ENCODE results near the gene SNAPC4. TPM values are rescaled to one million over a fixed set of nuclear protein-coding genes. Genes with fewer than 3 reads are reported as not detected.
A peak's percentile ranks its signal among the peaks of the same experiment; 100 is the strongest.

Gene SNAPC4
- total RNA-seq, 2 donors from 2014 or later: 18.0 to 18.7 TPM

DNA sequence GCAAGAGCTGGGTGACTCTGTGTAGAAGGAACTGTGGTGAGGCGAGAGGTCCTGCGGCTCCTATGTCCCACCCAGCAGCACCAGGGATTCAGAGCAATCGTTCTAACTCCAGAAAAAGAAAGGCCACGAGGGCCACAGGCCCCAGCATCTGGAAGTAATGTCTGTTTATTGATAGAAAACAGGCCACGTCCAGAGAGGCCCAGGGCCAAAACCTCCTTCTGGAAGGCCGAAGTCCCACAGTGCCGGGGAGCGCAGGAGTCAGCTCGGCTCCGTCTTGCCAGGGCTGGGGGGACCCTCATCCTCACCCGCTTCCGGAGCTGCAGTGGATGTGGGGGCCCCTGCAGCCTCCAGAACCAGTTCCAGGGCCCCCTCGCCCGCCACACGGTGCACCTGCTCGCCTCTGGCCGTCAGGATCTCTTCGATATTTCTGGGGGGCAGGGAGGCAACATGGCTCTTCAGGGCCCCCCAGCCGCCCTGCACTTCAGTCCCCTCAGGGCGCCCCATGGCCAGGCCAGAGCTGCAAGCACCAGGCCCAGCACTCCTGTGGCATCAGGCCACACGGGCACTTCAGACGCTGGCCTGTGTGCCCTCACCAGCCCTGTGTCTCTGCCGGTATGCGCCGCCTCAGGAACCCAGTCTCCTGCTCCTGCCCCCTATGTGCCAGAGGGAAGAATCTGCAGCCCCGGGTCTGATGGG lies 38.1 kb downstream of the SNAPC4 start:
- no peaks in the 10 kb centered on the region for H3K27me3 ChIP-seq (ENCODE audit: control insufficient read depth, insufficient read depth, low read length, poor library complexity, severe bottlenecking)
- Mint-ChIP-seq H3K9me3 (peaks cover 1% of the 10 kb centered on the region), H3K27me3 (ENCODE audit: insufficient read depth) (no peaks in the 10 kb centered on the region), H3K4me1 (no peaks in the 10 kb centered on the region), H3K36me3 (ENCODE audit: low read depth) (no peaks in the 10 kb centered on the region), H3K4me3 (no peak overlapping the region), H3K27ac (no peak overlapping the region)
- H3K9ac ChIP-seq (ENCODE audit: extremely low read depth, low read length, poor library complexity, severe bottlenecking): no peak overlapping the region
- H3K27ac ChIP-seq (ENCODE audit: low read depth, low read length): no peak overlapping the region
- no peaks in the 10 kb centered on the region for H3K4me1 ChIP-seq (ENCODE audit: control insufficient read depth, insufficient read depth, low read length)
- DNase-seq: no peak
- WGBS, 2 experiments (ENCODE audit: insufficient coverage in 1 of 2, insufficient read length in 1 of 2): 90 to 97% methylated on average over 21 to 26 of the region's 26 CpGs
- TF ChIP-seq, protein P1, sequence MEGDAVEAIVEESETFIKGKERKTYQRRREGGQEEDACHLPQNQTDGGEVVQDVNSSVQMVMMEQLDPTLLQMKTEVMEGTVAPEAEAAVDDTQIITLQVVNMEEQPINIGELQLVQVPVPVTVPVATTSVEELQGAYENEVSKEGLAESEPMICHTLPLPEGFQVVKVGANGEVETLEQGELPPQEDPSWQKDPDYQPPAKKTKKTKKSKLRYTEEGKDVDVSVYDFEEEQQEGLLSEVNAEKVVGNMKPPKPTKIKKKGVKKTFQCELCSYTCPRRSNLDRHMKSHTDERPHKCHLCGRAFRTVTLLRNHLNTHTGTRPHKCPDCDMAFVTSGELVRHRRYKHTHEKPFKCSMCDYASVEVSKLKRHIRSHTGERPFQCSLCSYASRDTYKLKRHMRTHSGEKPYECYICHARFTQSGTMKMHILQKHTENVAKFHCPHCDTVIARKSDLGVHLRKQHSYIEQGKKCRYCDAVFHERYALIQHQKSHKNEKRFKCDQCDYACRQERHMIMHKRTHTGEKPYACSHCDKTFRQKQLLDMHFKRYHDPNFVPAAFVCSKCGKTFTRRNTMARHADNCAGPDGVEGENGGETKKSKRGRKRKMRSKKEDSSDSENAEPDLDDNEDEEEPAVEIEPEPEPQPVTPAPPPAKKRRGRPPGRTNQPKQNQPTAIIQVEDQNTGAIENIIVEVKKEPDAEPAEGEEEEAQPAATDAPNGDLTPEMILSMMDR (conservative IDR thresholded peaks at IDR 0.05): no peak
- H3K36me3 ChIP-seq (ENCODE audit: control insufficient read depth, insufficient read depth, low read length): no peaks in the 10 kb centered on the region
- no peaks in the 10 kb centered on the region for H3K9me3 ChIP-seq (ENCODE audit: control insufficient read depth, low read length)
- H3K4me3 ChIP-seq (ENCODE audit: low read length): no peak overlapping the region

DNA sequence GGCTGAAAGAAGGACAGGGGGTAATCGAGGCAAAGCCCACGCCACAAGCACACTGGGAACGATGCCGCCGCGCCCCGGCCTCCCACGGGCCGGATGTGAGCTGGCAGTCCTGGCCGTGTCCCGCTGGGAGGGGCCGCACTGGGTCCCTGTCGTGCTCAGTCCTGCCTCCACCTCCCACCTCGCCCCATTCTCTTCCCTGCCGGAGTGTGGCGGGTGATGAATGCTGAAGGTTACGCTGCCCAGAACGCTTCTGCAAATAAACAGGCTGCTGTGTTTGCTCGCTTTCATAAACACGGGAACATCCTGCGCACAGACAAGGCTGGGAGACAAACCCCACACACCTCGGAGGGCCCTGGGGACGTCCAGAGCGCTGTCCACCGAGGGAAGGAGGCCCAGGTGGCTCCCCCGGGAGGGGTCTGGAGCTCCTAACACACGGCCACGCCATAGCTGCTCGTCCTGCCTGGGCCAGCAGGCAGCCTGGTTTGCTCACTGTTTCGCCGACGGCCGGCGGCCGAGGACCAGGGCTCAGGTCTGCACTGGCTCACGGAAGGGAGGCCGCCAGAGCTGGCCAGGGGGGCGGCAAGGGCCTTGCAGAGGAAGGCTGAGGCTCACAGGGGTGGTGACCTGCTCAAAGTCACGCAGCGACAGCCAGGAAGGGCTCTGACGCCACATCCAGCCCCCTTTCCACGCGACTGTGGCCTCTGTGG lies 38.8 kb downstream of the SNAPC4 start:
- Histone ChIP-seq H3K9me3 (ENCODE audit: control insufficient read depth, low read length) (no peaks in the 10 kb centered on the region), H3K27me3 (ENCODE audit: control insufficient read depth, insufficient read depth, low read length, poor library complexity, severe bottlenecking) (no peaks in the 10 kb centered on the region), H3K4me1 (ENCODE audit: control insufficient read depth, insufficient read depth, low read length) (no peaks in the 10 kb centered on the region), H3K27ac (ENCODE audit: low read depth, low read length) (peak overlapping the region; percentile 38), H3K4me3 (ENCODE audit: low read length) (no peak overlapping the region), H3K36me3 (ENCODE audit: control insufficient read depth, insufficient read depth, low read length) (no peaks in the 10 kb centered on the region), H3K9ac (ENCODE audit: extremely low read depth, low read length, poor library complexity, severe bottlenecking) (no peak overlapping the region)
- Mint-ChIP-seq H3K9me3 (peaks cover 1% of the 10 kb centered on the region), H3K36me3 (ENCODE audit: low read depth) (no peaks in the 10 kb centered on the region), H3K27ac (no peak overlapping the region), H3K27me3 (ENCODE audit: insufficient read depth) (no peaks in the 10 kb centered on the region), H3K4me3 (no peak overlapping the region), H3K4me1 (no peaks in the 10 kb centered on the region)
- DNase-seq: no peak
- 92 to 93% methylated on average over 27 to 43 of the region's 43 CpGs for WGBS, 2 experiments (ENCODE audit: insufficient coverage in 1 of 2, insufficient read length in 1 of 2)
- TF ChIP-seq, protein P1 (conservative IDR thresholded peaks at IDR 0.05): no peak

DNA sequence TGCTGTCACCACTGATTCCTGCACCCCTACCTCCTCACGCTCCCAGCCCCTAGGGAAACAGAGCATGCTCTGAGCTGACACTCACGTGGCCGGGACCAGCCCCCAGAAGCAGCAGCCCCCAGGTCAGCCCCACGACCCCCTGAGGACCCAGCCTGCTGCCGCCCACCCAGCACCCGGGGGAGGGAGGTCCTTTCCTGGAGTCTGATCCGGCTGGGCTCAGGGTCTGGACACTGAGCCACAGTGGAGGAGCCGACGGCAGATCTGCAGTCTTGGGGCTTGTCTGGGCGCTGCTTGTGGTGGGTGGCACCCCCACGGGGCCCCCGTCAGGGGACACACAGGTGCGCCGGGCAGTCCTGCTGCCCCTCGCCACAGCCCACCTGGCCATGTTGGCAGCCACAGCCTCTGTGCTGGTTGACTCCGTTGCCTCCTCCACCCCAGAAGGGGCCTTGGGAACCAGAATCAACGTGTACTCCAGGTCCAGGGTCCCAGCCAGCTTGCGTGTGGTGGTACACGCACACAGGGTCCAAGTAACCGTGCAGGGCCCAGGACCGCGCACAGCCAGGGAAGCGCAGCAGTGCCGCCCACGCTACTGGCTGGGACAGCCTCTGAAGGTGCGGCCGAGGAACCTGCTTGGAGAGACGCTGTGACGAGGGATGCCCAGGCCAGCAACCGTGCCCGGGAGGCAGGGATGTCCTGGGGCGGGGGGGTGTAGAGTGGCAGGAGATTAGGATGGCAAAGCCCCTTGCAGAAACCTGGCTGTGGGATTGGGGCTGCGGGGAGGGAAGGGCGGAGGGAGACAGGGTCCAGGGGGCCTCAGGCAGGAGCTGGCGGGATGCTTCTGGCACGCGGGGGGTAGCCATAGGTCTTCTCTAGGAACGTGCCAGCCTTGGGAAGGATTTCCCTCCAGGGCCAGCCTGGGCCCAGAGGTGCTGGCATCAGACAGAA lies 39.9 kb downstream of the SNAPC4 start:
- 91 to 96% methylated on average over 26 to 38 of the region's 38 CpGs for WGBS, 2 experiments (ENCODE audit: insufficient coverage in 1 of 2, insufficient read length in 1 of 2)
- Histone ChIP-seq H3K9me3 (ENCODE audit: control insufficient read depth, low read length) (no peaks in the 10 kb centered on the region), H3K36me3 (ENCODE audit: control insufficient read depth, insufficient read depth, low read length) (no peaks in the 10 kb centered on the region), H3K9ac (ENCODE audit: extremely low read depth, low read length, poor library complexity, severe bottlenecking) (no peak overlapping the region), H3K27me3 (ENCODE audit: control insufficient read depth, insufficient read depth, low read length, poor library complexity, severe bottlenecking) (no peaks in the 10 kb centered on the region), H3K4me3 (ENCODE audit: low read length) (no peak overlapping the region), H3K27ac (ENCODE audit: low read depth, low read length) (no peak overlapping the region), H3K4me1 (ENCODE audit: control insufficient read depth, insufficient read depth, low read length) (no peaks in the 10 kb centered on the region)
- DNase-seq: no peak
- Mint-ChIP-seq H3K9me3 (peaks cover 1% of the 10 kb centered on the region), H3K27me3 (ENCODE audit: insufficient read depth) (no peaks in the 10 kb centered on the region), H3K27ac (no peak overlapping the region), H3K4me3 (no peak overlapping the region), H3K36me3 (ENCODE audit: low read depth) (no peaks in the 10 kb centered on the region), H3K4me1 (no peaks in the 10 kb centered on the region)
- TF ChIP-seq, protein P1 (conservative IDR thresholded peaks at IDR 0.05): no peak

All from endodermal cell (in vitro differentiated cells).